H4 (cell line): ENCODE results near the gene IRF2BP2. TPM values are rescaled to one million over a fixed set of nuclear protein-coding genes. Genes with fewer than 3 reads are reported as not detected.
"Not testable (repeated sequence)": the region's sequence is repeated elsewhere in the genome, so short reads cannot be mapped to it uniquely, and the experiment has no call there.

Source experiments
- DNase-seq: peaks from one replicate; pipeline ENCODE4 v3.0.0-alpha.2; 2015; ENCODE audit warnings: low spot score
- total RNA-seq: library from RNA; depleted of rRNA; stranded (reverse); fragments of >200 nt; shearing (Covaris generic); gene quantifications from 2 replicates; pipeline ENCODE4 v1.2.3, GENCODE V29; 2014

Gene IRF2BP2
- total RNA-seq, 1 experiment from 2014 or later, result 34.3 TPM

DNA sequence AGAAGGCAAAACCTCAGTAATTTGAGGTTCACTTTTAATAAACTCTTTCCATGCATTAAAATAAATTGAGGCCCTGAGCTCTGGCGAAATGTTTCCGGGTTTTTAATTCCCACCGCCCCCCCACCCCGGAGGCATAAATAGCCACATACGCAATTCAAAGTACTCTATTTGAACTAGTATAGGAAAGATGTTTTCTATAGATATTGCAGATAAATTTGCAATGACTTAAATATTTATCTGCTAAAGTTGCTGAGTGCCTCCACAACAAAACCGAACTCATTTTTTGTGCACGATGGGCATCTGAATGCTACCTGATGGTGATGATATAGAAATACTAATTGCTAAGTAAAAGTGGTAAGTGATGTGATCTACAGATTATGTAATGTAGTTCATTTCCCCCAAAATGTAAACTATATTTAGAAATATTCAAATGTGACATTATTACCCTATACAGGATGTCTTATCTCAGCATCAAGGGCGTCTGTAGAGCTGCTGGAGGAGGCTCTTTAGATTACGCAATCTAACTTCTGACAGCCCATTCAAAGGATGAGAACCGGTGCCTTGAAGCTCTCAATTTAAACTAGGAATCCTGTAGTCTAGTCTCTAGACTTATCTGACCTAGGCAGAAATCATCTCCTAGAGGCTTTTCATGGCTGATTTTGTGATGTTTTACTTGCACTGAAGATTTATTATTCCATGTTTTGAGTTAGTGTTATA is 8.5 kb downstream of the IRF2BP2 start:
- no peak for DNase-seq

DNA sequence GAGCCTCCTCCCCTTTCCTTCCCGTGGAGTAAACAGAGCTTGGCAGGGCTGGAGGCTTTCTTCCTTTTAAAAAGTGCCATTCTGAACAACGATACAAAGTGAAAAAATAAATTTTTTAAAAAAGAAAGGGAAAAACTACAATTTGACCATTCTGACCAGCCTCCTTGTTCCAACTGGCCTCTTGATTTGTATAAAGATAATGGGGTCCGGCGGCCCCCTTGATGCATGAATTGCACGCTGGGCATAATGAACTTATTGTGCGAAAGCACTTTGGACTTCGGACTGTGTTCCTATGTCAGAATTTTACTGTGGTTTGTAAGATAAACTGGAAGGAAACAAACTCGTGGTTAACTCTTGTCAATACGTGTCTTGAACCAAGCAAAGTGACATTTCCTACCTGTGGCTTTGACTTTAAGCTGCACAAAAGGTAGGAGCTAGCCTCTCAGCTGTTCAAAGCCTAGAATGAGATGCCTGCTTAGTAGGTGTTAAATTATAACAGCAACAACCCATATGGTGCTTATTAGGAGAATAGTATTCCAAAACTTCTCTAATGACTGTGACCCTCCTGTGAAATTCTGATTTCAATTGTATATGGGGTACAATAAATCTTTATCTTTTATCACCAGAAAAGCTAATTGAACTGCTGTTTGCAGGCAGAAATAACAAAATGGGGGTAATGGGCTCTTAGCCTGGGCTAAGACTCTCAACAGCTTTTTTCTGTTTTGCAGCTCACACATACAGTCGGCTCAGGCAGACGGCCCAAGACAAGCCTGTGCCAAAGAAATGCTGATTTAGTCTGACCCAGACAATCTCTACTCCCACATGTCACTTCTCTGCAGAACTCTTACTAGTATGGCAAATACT is 9.3 kb downstream of the IRF2BP2 start:
- DNase-seq, result no peak

DNA sequence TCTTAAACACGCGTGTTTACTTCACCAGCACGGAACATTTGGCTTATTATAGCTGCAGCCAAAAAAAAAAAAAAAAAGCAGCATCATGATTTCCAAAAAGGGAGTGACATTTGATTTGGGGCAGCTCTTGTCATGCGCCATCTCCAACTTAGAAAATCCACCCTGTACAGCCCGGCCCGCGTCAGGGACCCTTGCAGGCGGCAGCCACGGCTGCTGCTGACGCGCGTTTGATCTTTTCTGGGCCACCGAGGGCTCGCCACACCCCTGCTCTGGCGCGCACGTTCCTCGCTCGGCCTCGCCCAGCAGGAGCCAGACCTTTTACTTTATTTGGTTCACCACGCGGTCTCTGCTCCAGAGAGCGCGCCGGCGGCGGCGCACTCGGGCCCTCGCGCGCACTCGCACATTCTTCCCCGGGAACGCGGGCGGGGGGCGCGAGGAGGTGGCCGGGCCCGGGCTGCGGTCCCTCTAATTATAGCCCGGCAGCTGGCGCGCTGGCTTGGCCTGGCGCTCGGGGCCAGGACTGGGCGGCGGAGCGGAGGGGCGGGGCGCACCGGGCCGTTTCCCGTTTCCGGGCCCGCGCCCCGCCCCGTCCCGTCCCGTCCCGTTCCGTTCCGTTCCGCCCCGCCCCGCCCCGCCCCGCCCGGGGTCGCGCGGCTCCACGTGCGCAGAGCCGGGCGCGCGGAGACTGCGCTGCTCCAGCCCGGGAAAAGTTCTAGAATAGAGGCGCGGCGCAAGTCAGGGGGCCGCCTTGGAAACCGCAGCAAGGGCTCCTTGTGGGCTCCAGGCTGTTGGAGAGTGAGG is 10.2 kb downstream of the IRF2BP2 start:
- DNase-seq, result peak; percentile 81

DNA sequence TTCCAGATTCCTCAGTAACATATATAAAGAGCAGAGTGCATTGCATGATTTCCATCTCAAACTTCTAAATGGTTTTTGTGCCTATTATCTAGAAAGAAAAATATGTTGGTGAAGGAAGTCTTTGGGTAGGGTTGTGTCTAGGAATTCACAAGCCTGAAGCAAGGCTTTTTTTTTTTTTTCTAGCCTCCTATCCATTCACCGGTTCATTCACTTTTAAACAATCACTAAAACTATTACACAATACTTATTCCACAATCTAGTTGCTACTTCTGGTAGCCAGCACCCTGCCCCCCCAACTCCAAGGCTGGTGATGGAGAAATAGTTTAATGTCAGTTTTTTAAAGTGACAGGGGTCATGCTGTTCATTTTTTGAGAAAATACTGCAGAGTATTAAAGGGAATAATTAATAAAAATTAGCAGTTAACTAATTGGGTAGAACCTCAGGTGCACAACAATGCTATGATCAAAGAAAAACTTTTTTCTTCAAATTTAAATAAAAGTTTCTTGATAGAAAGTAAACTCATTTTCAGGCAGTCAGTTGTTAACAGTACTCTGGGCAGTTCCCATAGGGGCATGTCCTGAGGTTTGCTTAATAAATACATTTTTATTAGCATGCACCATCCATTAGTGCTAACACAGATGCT is 10.9 kb downstream of the IRF2BP2 start:
- no peak for DNase-seq

DNA sequence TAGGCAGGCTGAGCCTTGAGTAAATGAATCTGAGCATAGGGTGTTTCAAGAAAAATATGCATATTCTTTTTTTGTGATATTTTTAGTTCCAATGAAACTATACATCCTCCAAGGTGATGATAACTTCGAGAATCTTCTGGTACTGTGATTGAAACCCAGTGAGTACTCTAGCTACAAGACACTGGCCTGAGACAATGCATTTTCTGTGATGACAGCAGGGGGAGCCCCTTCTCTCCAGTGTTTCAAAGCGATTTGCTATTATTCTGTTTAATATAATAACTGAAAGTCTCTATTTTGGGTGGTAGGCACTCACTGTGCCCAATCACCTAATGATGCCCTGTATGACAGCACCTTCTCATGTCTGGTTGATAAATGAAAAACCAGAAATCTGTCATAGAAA is 12.1 kb downstream of the IRF2BP2 start:
- DNase-seq, result peak; percentile 47

DNA sequence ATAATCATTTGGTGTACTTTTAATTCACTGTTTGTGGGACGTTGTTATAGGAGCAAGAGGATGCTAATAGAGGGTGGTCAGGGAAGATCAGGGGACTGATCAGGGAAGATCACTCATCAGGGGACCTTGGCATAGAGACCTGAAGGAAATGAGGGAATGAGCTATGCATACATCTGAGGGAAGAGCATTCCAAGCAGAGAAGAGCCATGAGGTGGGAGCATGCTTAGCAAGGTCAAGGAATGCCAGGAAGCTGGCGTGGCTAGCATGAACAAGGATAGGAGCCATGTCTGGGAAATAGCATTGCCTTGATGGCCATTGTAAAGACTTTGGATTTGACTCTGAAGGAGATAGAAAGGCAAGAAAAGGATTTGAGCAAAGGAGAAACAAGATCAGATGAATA is 14.1 kb downstream of the IRF2BP2 start:
- DNase-seq, result no peak

DNA sequence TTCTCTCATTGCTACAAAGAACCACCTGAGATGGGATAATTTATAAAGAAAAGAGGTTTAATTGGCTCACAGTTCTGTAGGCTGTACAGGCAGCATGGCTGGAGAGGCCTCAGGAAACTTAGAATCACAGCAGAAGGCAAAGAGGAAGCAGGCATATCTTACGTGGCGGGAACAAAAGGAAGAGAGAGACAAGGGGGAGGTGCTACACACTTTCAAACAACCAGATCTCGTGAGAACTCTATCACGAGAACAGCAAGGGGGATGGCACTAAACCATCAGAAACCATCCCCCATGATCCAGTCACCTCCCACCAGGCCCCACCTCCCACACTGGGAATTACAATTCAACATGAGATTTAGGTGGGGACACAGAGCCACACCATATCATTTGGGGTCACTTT is 15.4 kb downstream of the IRF2BP2 start:
- not testable (repeated sequence) for DNase-seq

DNA sequence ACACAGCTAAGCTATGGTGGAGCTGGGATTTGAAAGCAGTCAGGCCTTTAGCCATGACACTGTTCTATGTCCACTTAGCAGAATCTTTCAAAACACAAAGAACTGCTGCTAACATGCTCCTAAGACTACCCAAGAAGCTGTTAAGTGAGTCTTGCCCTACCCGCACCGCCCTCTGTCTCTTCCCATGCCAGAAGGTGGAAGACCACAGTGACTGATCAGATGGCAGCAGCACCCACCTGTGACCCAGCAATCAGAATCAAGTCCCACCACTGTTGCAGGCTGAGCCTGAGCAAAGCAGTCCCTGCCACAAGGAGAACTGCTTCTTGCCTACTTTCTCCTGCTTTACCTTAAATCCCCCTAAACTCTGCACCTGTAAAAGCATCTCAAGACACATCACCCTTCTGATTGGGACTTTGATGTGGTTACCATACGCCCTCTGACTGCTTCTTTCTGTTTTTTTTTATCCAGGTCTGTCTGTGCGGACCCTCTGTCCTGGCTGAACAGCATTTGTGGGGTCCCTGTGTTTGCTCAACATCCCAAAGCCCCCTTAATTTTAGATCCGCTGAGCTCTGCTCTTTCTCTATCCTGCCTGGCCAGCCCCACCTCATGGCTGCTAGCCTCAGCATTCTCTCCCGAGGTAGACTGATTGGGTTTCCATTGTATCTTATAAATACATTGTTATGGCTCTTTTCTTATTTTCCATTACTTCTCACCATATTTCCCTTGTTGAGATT is 16.0 kb downstream of the IRF2BP2 start:
- DNase-seq, result no peak

DNA sequence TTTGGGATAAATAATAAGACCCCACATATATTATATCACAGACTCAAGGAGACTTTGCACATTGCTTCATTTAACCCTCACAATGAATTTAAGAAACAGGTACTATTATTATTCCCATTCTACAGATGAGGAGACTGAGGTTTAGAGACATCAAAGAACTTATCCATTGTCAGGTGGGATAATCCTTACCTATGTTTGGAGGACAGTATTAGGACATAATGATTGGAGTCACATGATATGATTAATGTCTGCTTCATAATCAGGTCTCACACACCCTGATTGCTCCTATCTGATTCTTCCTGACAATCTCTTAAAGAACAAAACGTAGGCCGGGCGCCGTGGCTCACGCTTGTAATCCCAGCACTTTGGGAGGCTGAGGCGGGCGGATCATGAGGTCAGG is 16.9 kb downstream of the IRF2BP2 start:
- no peak for DNase-seq

DNA sequence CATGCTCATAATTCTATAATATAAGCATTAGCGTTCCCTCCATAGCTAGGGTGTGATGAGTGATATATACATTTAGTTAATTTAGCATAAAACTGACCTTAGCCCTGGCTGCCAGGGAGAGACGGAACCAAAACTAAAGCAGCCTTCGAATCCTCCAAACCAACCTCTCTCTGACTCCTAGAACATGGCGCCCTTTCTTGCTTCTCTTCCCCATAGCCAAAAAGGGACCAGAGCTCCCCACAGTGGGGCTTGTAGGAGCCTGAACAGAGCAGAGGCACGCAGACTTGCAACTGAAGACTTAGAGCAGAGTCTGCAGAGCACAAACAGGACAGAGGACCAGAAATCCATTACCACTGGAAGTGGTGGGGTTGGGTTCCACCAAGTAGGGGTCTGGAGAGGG is 17.7 kb downstream of the IRF2BP2 start:
- DNase-seq, result no peak

DNA sequence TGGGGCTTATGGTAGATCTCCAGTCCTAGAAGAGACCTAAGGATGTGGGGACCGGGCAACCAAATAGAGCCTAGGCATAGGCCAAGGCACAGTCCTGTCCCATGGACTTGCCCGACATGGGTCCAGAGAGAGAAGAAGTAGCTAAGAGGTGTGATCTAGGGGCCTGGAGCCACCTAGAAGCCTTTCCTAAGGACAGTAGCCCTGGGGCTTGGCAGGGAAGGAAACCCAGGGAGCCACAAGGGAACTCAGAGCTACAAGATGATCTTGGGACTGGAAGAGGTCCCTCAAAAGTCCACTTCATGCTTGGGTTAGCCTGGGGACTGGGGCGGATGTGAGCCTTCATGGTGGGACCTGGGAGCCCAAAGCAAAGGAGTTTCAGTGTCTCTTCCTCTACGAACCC is 18.8 kb downstream of the IRF2BP2 start:
- no peak for DNase-seq

DNA sequence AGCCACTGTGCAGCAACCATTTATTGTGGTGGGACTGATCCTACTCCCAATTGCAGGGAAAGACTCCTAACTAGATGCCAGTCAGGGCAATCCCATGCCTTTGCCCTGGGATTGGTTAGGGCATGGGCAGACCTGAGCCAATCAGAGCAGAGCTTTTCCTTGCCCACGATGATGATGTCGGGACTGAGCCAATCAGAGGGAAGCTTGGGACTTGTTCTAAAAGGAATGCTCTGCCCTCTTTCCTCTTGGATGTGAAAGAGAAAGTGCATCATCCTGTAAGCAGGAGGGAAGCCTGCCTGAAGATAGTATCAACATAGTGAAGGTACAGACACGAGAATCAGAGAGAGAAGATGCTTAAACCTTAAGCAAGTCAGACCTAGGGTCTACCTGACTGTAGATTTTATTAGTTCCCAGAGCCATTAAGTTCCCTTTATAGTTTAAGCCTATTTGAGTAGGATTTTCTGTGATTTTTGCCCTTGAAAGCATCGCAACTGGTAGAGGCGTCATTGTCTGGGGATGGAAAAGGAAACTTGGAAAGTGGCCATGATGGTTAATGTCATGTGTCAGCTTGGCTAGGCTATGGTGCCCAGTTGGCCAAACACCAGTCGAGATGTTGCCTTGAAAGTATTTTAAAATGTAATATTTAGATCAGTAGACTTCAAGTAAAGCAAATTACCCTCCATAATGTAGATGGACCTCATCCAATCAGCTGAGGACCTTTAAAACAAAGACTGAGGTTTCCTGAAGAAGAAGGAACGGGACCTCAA is 19.9 kb downstream of the IRF2BP2 start:
- peak; percentile 65 for DNase-seq

DNA sequence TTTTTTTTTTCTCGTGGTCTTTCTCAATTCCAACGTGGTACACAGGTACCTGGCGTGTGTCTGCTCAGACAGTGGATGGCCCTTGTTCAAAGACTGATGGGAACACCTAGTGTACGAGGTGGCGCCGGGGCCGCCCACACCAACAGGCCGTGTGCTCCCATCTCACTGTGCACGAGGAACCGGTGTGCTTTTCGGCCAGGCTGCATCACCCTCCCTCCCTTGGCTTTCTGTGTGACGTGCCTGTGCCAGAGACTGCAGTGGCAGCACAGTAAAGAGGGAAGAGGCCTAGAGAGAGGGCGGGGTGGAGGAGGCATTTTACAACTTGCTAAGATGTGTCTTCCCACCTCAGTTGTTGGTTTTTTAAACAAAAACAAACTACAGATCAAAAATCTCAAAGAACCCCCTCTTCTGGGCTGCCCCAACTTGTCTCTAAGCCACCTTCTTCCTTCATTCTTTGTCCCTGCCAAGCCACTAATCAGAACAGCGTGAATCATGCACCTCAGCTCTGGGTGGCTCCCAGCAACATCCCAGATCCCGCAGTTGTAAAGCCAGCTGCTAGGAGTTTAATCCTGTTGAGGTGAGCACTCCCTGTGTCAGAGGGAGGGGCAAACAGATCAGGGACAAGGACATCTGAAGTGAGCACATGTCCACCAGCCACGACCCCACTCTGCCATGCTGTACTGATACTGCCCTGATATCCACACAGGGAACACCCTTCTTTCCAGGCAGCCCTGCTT is 20.7 kb downstream of the IRF2BP2 start:
- peak; percentile 66 for DNase-seq

DNA sequence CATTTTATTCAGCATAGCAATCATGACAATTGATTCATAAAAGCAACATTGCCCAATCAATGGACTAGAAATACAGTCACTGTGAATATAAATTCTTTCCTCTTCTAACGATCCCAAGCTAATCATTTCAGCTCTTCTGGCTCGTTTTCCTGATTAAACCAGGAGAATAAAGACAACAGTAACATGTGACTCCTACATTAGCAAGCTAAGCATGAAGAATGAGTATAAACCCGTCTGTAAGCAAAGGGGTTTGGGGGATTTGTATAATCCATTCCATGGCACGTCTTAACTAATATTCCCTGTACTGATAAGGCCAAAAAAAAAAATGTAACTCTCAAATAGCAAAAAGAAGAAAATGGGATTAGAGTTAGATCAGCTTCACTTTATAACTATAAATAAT is 21.6 kb downstream of the IRF2BP2 start:
- no peak for DNase-seq

DNA sequence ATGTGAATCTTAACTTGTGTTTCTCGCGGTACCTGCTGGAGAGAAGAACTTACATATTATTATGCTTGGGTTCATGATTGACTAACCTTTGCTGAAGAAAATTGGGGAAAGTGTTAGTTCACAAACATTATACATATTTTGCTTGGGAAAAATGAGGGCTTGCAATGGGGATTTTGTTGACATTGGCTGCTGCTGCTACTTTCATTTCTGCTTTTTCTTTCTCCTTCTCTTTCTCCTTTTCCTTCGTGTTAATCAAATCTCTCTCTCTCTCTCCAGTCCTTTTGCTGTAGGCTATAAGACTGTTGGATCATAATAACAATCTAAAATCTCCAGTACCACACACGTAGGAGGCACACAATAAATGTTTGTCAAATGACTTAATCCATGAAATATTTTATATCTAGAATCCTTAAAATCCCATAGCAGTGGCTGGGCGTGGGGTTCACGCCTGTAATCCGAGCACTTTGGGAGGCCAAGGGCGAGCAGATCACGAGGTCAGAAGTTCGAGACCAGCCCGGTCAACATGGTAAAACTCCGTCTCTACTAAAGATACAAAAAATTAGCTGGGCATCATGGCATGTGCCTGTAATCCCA is 23.0 kb downstream of the IRF2BP2 start:
- no peak for DNase-seq

DNA sequence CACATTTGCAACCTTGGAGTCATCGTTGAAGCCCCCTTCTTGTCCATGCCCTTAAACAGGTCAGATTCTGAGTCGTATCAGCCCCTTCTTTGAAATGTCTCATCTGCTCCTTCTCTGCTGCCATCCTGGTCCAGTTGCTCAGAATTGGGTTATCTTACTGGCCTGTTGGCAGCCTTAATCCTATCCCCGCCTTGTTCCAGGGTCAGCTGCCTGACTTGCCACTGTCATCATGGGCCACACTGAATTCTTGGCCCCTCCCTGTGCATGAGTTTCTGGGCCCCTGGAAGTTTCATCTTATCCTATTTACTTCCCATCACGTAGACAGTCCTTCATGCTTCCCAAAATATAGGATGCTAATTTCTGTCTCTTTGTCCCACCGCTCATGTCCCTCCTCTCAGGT is 23.7 kb downstream of the IRF2BP2 start:
- DNase-seq, result no peak

DNA sequence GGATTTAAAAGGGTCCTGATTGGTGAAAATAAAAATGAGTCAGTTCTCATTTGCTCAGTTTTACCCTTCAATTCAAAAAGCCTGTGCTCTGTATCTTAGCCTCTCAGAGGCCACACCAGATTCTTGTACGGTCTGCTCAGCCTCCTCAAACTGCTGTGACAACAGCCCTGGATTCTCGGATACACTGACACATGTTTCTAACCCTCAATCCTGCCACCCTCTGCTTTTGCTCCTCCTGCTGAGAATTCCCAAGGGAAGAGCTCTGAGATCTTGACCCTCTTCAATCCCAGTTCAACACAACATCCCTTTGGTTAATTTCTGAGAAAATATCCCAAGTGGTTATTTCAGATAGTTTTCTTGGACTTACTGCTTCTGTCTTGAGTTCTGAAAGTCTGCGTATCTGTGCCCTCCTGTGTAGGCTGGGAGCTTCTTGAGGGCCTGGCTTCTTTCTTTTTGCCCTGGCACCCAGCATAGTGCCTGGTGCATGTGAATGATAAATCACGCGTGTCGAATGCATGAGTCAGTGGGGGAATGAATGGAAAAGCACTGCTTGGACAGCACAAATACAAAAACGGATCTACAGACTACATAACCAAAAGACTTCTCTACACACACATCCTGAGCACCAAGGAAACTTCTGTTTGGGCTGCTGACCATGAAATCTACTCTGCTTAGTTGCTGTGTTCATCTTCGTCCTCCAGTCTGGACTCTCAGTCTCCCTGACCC is 24.5 kb downstream of the IRF2BP2 start:
- DNase-seq, result no peak

DNA sequence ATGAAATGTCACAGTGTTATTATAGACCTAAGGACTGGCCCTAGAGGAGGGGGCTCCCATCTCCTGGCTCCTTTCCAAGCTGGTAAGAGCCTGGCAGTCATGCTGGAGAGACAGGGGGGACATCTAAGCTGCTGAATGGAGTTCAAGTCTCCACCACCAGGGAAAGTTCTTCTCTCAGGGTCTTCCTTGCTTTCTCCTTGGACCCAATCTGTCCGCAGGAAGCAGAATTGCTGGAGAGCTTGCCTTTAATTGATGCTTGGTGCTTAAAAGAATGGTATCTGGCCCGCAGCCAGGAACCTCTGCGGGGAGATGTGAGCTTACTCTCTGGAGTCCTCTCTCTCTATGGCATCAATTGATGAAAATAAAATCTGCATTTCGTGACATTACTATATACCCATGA is 25.1 kb downstream of the IRF2BP2 start:
- DNase-seq, result no peak

DNA sequence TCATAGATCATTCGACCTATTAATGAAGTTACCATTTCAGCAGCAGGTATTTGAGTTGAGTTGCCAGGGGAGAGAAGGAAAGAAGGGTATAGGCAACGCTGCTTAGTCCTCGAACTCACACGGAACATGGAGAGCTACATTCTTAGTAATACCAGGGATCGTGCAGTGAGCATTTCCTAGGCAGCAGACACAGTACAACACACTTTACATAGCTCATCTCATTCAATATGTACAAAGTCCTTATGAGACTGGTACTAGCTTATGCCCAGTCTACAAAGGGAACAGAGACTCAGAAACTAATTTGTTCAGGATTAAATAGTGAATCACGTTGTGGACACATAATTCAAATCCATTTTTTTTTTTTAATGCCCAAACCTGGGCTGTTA is 25.6 kb downstream of the IRF2BP2 start:
- no peak for DNase-seq
